Astrocyte (in vitro differentiated cells and primary cell): ENCODE data around the gene LRRC17. TPM values are rescaled to one million over a fixed set of nuclear protein-coding genes. Genes with fewer than 3 reads are reported as not detected.

ENCODE experiments used
- DNase-seq: peaks from one replicate; pipeline ENCODE4 v3.0.0-alpha.2; 2010; ENCODE audit warnings: low read depth
- FAIRE-seq: peaks from 2 replicates; lab custom pipeline; 2011; peaks lifted over from hg19 to GRCh38; lab: Jason Lieb, UNC
- H2AFZ ChIP-seq: 2 replicates; pipeline ENCODE4 v1.6.0; 2012; ENCODE audit warnings: low read depth, low read length, inconsistent platforms
- H3K27ac ChIP-seq: 2 replicates; pipeline ENCODE4 v1.5.1; 2011; ENCODE audit warnings: low read depth, low read length, inconsistent platforms
- H3K27me3 ChIP-seq: 2 replicates; pipeline ENCODE4 v1.6.0; 2011; ENCODE audit warnings: low read length, inconsistent platforms; ENCODE audit not compliant: insufficient read depth
- H3K36me3 ChIP-seq: 2 replicates; pipeline ENCODE4 v1.5.1; 2011; ENCODE audit warnings: low read length, inconsistent platforms; ENCODE audit not compliant: insufficient read depth
- H3K4me1 ChIP-seq: 2 replicates; pipeline ENCODE4 v1.5.1; 2011; ENCODE audit warnings: low read length, inconsistent platforms; ENCODE audit not compliant: insufficient read depth
- H3K4me2 ChIP-seq: 2 replicates; pipeline ENCODE4 v1.6.0; 2012; ENCODE audit warnings: low read length, inconsistent platforms
- H3K4me3 ChIP-seq: 2 replicates; pipeline ENCODE4 v1.5.1; 2011; ENCODE audit warnings: low read depth, mild to moderate bottlenecking, low read length, inconsistent platforms; ENCODE audit not compliant: insufficient read depth
- H3K79me2 ChIP-seq: 2 replicates; pipeline ENCODE4 v1.6.0; 2012; ENCODE audit warnings: mild to moderate bottlenecking, low read length, inconsistent platforms; ENCODE audit not compliant: insufficient read depth
- H3K9ac ChIP-seq: 2 replicates; pipeline ENCODE4 v1.6.0; 2012; ENCODE audit warnings: mild to moderate bottlenecking, low read length, inconsistent platforms
- H3K9me3 ChIP-seq: 2 replicates; pipeline ENCODE4 v1.5.1; 2012; ENCODE audit warnings: low read depth, mild to moderate bottlenecking, low read length, inconsistent platforms; ENCODE audit not compliant: insufficient read depth
- H4K20me1 ChIP-seq: 2 replicates; pipeline ENCODE4 v1.6.0; 2012; ENCODE audit warnings: low read length, inconsistent platforms; ENCODE audit not compliant: insufficient read depth
- H3K27ac Mint-ChIP-seq: one replicate; pipeline ENCODE4 v1.8.0; 2021; ENCODE audit warnings: mild to moderate bottlenecking, mixed read lengths; ENCODE audit not compliant: unreplicated experiment
- H3K27me3 Mint-ChIP-seq: one replicate; pipeline ENCODE4 v1.8.0; 2021; ENCODE audit warnings: low read depth, mixed read lengths; ENCODE audit not compliant: unreplicated experiment
- H3K36me3 Mint-ChIP-seq: one replicate; pipeline ENCODE4 v1.8.0; 2021; ENCODE audit warnings: low read depth, mixed read lengths; ENCODE audit not compliant: unreplicated experiment
- H3K4me1 Mint-ChIP-seq: one replicate; pipeline ENCODE4 v1.8.0; 2021; ENCODE audit warnings: low read depth, mixed read lengths; ENCODE audit not compliant: unreplicated experiment
- H3K4me3 Mint-ChIP-seq: one replicate; pipeline ENCODE4 v1.8.0; 2021; ENCODE audit warnings: mild to moderate bottlenecking, moderate library complexity, mixed read lengths; ENCODE audit not compliant: unreplicated experiment
- H3K9me3 Mint-ChIP-seq: one replicate; pipeline ENCODE4 v1.8.0; 2021; ENCODE audit warnings: mild to moderate bottlenecking, mixed read lengths; ENCODE audit not compliant: unreplicated experiment
- EZH2 ChIP-seq: IDR thresholded peaks from 2 replicates; pipeline ENCODE4 v1.6.1; 2012; ENCODE audit warnings: mild to moderate bottlenecking, low read length, inconsistent platforms; ENCODE audit not compliant: insufficient read depth
- total RNA-seq: library from RNA; stranded (reverse); gene quantifications from 2 replicates; pipeline ENCODE4 v1.2.1, GENCODE V29; 2021
- TF ChIP-seq, protein P1 (sequence below): IDR thresholded peaks from 2 replicates; pipeline ENCODE4 v1.5.1; 2011; ENCODE audit warnings: low read depth, mild to moderate bottlenecking, inconsistent platforms, low read length, moderate library complexity; ENCODE audit not compliant: insufficient read depth

LRRC17 gene
- total RNA-seq, 1 donor from 2014 or later, result 63.4 TPM

DNA sequence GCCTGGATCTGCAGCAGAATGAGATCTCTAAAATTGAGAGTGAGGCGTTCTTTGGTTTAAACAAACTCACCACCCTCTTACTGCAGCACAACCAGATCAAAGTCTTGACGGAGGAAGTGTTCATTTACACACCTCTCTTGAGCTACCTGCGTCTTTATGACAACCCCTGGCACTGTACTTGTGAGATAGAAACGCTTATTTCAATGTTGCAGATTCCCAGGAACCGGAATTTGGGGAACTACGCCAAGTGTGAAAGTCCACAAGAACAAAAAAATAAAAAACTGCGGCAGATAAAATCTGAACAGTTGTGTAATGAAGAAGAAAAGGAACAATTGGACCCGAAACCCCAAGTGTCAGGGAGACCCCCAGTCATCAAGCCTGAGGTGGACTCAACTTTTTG, 21.4 kb downstream of the LRRC17 start:
- FAIRE-seq (no peak), DNase-seq (no peak)
- Histone ChIP-seq H3K9ac (peak overlapping the region; percentile 61), H3K27me3 (no peaks in the 10 kb centered on the region), H3K36me3 (peaks cover 36% of the 10 kb centered on the region), H3K9me3 (no peaks in the 10 kb centered on the region), H3K4me1 (peaks cover 15% of the 10 kb centered on the region), H2AFZ (peak overlapping the region; percentile 37), H3K79me2 (peaks cover 81% of the 10 kb centered on the region), H3K4me3 (no peak overlapping the region), H3K27ac (peak overlapping the region; percentile 81), H4K20me1 (peaks cover 14% of the 10 kb centered on the region), H3K4me2 (peak overlapping the region; percentile 16)
- Mint-ChIP-seq H3K4me1 (peaks cover 13% of the 10 kb centered on the region), H3K4me3 (no peak overlapping the region), H3K27ac (peak overlapping the region; percentile 95), H3K36me3 (no peaks in the 10 kb centered on the region), H3K9me3 (no peaks in the 10 kb centered on the region), H3K27me3 (no peaks in the 10 kb centered on the region)
- TF ChIP-seq EZH2, result no peak
- TF ChIP-seq, protein P1, sequence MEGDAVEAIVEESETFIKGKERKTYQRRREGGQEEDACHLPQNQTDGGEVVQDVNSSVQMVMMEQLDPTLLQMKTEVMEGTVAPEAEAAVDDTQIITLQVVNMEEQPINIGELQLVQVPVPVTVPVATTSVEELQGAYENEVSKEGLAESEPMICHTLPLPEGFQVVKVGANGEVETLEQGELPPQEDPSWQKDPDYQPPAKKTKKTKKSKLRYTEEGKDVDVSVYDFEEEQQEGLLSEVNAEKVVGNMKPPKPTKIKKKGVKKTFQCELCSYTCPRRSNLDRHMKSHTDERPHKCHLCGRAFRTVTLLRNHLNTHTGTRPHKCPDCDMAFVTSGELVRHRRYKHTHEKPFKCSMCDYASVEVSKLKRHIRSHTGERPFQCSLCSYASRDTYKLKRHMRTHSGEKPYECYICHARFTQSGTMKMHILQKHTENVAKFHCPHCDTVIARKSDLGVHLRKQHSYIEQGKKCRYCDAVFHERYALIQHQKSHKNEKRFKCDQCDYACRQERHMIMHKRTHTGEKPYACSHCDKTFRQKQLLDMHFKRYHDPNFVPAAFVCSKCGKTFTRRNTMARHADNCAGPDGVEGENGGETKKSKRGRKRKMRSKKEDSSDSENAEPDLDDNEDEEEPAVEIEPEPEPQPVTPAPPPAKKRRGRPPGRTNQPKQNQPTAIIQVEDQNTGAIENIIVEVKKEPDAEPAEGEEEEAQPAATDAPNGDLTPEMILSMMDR, result no peak

DNA sequence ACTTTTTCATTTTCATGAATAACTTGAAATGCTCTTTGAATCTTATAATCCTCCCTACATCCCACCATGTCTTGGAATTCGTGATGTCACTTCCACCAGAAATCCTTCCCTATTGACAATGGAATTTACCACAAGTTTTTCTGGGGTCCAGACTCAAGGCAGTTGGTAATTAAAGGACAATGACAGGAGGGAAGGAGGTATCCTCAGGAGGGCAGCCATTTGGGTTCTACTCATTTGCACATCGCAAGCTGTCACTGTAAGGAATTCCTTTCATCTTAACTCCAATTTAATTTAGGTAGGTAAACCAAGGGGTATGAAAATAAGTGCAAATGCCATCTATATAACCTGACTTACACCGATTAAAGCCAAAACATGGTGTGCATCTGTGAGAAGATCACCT, 21.9 kb downstream of the LRRC17 start:
- Mint-ChIP-seq H3K4me3 (no peak overlapping the region), H3K27ac (peak overlapping the region; percentile 95), H3K9me3 (no peaks in the 10 kb centered on the region), H3K4me1 (peaks cover 13% of the 10 kb centered on the region), H3K36me3 (no peaks in the 10 kb centered on the region), H3K27me3 (no peaks in the 10 kb centered on the region)
- Histone ChIP-seq H3K4me2 (no peak overlapping the region), H4K20me1 (peaks cover 14% of the 10 kb centered on the region), H3K9ac (peak overlapping the region; percentile 61), H3K9me3 (no peaks in the 10 kb centered on the region), H2AFZ (no peak overlapping the region), H3K4me1 (peaks cover 15% of the 10 kb centered on the region), H3K4me3 (no peak overlapping the region), H3K27me3 (no peaks in the 10 kb centered on the region), H3K27ac (peak overlapping the region; percentile 81), H3K79me2 (peaks cover 78% of the 10 kb centered on the region), H3K36me3 (peaks cover 40% of the 10 kb centered on the region)
- DNase-seq, result no peak
- FAIRE-seq, result peak; percentile 55
- TF ChIP-seq, protein P1, result no peak
- TF ChIP-seq EZH2, result no peak

DNA sequence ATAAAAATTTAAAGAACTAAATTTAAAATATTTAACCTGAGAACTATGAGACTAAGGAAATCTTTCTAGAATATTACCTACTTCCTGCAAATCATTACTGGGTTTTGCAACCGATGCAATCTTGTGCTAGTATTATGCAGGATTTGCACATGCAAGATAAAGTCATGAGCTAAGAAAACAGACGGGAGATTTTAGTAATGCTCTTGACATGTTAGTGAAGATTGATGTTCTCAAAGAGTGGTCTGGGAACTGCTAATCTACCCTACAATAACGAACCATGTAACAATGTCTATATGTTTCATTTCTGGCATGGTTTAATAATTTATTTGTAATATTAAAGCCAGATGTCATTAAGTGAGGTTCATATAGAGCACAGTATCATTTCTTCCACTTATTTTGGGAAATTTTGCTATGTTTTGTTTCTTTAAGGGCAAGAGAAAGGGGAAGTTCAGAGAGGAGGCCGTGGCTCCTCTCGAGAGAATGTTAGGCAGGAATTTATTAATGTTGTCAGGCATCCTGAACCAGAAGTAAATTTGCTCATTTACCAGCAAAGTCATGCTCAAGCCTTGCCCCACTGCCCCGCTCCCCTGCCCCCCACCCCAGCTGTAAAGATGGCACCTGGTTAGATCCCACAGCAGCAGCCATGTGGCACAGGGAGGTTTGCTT, 22.8 kb downstream of the LRRC17 start:
- no peak overlapping the region for H3K4me3 ChIP-seq
- H3K4me2 ChIP-seq, result no peak overlapping the region
- peaks cover 69% of the 10 kb centered on the region for H3K79me2 ChIP-seq
- H3K4me1 Mint-ChIP-seq, result peaks cover 13% of the 10 kb centered on the region
- no peaks in the 10 kb centered on the region for H3K27me3 Mint-ChIP-seq
- no peak overlapping the region for H3K9ac ChIP-seq
- peaks cover 6% of the 10 kb centered on the region for H4K20me1 ChIP-seq
- no peak overlapping the region for H3K27ac Mint-ChIP-seq
- no peaks in the 10 kb centered on the region for H3K27me3 ChIP-seq
- no peak overlapping the region for H3K4me3 Mint-ChIP-seq
- no peak overlapping the region for H3K27ac ChIP-seq
- peaks cover 39% of the 10 kb centered on the region for H3K36me3 ChIP-seq
- H3K9me3 Mint-ChIP-seq, result no peaks in the 10 kb centered on the region
- H3K9me3 ChIP-seq, result no peaks in the 10 kb centered on the region
- H3K36me3 Mint-ChIP-seq, result no peaks in the 10 kb centered on the region
- FAIRE-seq (no peak), DNase-seq (no peak)
- no peak for TF ChIP-seq EZH2
- TF ChIP-seq, protein P1, result no peak
- H3K4me1 ChIP-seq, result peaks cover 15% of the 10 kb centered on the region
- no peak overlapping the region for H2AFZ ChIP-seq
